Measurements from ENCODE around the gene POLR3GL. TPM values are rescaled to one million over a fixed set of nuclear protein-coding genes. Genes with fewer than 3 reads are reported as not detected.
A peak's percentile ranks its signal among the peaks of the same experiment; 100 is the strongest.

POLR3GL gene
- polyA plus RNA-seq, 1 donor from 2014 or later: 38.6 TPM

DNA sequence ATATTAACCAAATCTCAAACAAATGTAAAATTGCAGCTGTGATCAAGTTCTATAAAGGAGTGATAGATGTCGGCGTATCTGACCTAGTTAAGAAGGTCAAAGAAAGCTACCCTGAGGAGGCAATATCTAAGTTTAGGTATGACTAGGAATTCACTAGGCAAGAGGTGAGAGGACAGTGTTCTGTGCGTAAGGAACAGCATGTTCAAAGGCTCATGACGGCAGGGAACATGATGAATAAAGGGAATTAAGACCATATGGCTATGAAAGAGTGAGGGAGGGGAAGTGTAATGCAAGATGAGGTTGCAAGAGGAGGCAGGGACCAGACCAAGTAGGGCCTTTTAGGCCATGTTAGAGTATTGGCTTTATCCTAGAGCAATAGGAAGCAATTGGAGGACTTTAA, 15.3 kb upstream of the POLR3GL start:
- no peaks in the 10 kb centered on the region for H3K9me2 ChIP-seq (ENCODE audit: insufficient read depth, low read length)
- TF ChIP-seq CTCF (IDR thresholded peaks at IDR 0.05; ENCODE audit: poor library complexity, severe bottlenecking): no peak
- TF ChIP-seq EP300 (conservative IDR thresholded peaks at IDR 0.05; ENCODE audit: poor library complexity, severe bottlenecking): no peak
- TF ChIP-seq EZH2 (IDR thresholded peaks at IDR 0.05; ENCODE audit: borderline replicate concordance, insufficient read depth, low read length, poor library complexity, severe bottlenecking): no peak
- TF ChIP-seq RAD21 (conservative IDR thresholded peaks at IDR 0.05): no peak
- no peak for TF ChIP-seq POLR2AphosphoS5 (IDR thresholded peaks at IDR 0.05)
- no peak for TF ChIP-seq REST (IDR thresholded peaks at IDR 0.05; ENCODE audit: borderline replicate concordance)
- no peak for TF ChIP-seq SMC3 (conservative IDR thresholded peaks at IDR 0.05; ENCODE audit: poor library complexity)
- no peak for TF ChIP-seq MXI1 (conservative IDR thresholded peaks at IDR 0.05; ENCODE audit: poor library complexity, severe bottlenecking)
- no peak for TF ChIP-seq TAF1 (IDR thresholded peaks at IDR 0.05; ENCODE audit: low read depth)
- peaks cover 17% of the 10 kb centered on the region for H3K79me2 ChIP-seq (replicated peaks; ENCODE audit: insufficient read depth, low read length)
- H3K27me3 ChIP-seq (ENCODE audit: insufficient read depth, low read depth, low read length): no peaks in the 10 kb centered on the region
- H3K4me2 ChIP-seq (ENCODE audit: low read length): no peak overlapping the region
- no peaks in the 10 kb centered on the region for H3K9me3 ChIP-seq (ENCODE audit: low read length)
- H3K4me3 ChIP-seq (ENCODE audit: low read length): no peak overlapping the region
- H3K9ac ChIP-seq (ENCODE audit: low read length): no peak overlapping the region
- no peaks in the 10 kb centered on the region for H4K20me1 ChIP-seq (ENCODE audit: insufficient read depth)
- H3F3A ChIP-seq (ENCODE audit: insufficient read depth, low read length, poor library complexity, severe bottlenecking): no peaks in the 10 kb centered on the region
- H3K27ac ChIP-seq (ENCODE audit: low read length): no peak overlapping the region
- no peaks in the 10 kb centered on the region for H3K36me3 ChIP-seq (ENCODE audit: insufficient read depth, low read length)
- no peak overlapping the region for H2AFZ ChIP-seq (ENCODE audit: low read depth, low read length)

DNA sequence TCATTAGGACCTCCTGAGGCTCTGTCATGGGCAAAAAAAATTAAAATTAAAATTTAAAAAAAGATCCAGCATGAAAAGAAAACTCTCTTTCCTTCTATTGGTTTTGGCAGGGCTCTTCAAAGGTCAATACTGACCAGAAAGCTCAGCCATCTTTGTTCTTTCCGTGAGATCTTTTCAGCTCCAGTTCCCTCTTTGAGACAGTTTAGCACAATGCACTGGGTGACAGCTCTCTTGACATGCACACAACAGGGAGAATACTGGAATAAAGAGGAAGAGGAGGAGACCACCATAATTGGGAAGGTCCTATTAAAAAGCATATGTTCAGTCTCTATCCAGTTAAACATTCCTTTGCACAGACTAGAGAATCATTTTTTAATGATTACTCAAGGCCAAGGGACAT, 13.0 kb upstream of the POLR3GL start:
- no peaks in the 10 kb centered on the region for H3K9me2 ChIP-seq (ENCODE audit: insufficient read depth, low read length)
- H3K4me2 ChIP-seq (ENCODE audit: low read length): no peak overlapping the region
- H3F3A ChIP-seq (ENCODE audit: insufficient read depth, low read length, poor library complexity, severe bottlenecking): no peaks in the 10 kb centered on the region
- H4K20me1 ChIP-seq (ENCODE audit: insufficient read depth): no peaks in the 10 kb centered on the region
- H2AFZ ChIP-seq (ENCODE audit: low read depth, low read length): no peak overlapping the region
- H3K27ac ChIP-seq (ENCODE audit: low read length): peak overlapping the region; percentile 26
- H3K9ac ChIP-seq (ENCODE audit: low read length): no peak overlapping the region
- H3K36me3 ChIP-seq (ENCODE audit: insufficient read depth, low read length): no peaks in the 10 kb centered on the region
- no peaks in the 10 kb centered on the region for H3K27me3 ChIP-seq (ENCODE audit: insufficient read depth, low read depth, low read length)
- TF ChIP-seq SMC3 (conservative IDR thresholded peaks at IDR 0.05; ENCODE audit: poor library complexity): no peak
- TF ChIP-seq REST (IDR thresholded peaks at IDR 0.05; ENCODE audit: borderline replicate concordance): no peak
- TF ChIP-seq TAF1 (IDR thresholded peaks at IDR 0.05; ENCODE audit: low read depth): no peak
- TF ChIP-seq CTCF (IDR thresholded peaks at IDR 0.05; ENCODE audit: poor library complexity, severe bottlenecking): no peak
- no peak for TF ChIP-seq EZH2 (IDR thresholded peaks at IDR 0.05; ENCODE audit: borderline replicate concordance, insufficient read depth, low read length, poor library complexity, severe bottlenecking)
- no peak for TF ChIP-seq MXI1 (conservative IDR thresholded peaks at IDR 0.05; ENCODE audit: poor library complexity, severe bottlenecking)
- no peak for TF ChIP-seq POLR2AphosphoS5 (IDR thresholded peaks at IDR 0.05)
- no peak for TF ChIP-seq EP300 (conservative IDR thresholded peaks at IDR 0.05; ENCODE audit: poor library complexity, severe bottlenecking)
- no peak for TF ChIP-seq RAD21 (conservative IDR thresholded peaks at IDR 0.05)
- H3K79me2 ChIP-seq (replicated peaks; ENCODE audit: insufficient read depth, low read length): peaks cover 37% of the 10 kb centered on the region
- H3K4me3 ChIP-seq (ENCODE audit: low read length): no peak overlapping the region
- H3K9me3 ChIP-seq (ENCODE audit: low read length): no peaks in the 10 kb centered on the region
